ENCODE data around the gene MAP9.

MAP9 gene

GRCh38 chr4:155339999-155340398, 36.8 kb downstream of the MAP9 start:
- no peaks in the 10 kb centered on the region for H3K9me3 ChIP-seq (ENCODE audit: insufficient read depth, low read length, severe bottlenecking)
- no peaks in the 10 kb centered on the region for H3K36me3 ChIP-seq (ENCODE audit: insufficient read depth, low read length)
- H3K4me1 ChIP-seq (ENCODE audit: insufficient read depth, low read length): no peaks in the 10 kb centered on the region
- H3K4me3 ChIP-seq (ENCODE audit: low read depth in 1 of 2, low read length in 2 of 2): no peak overlapping the region
- no peaks in the 10 kb centered on the region for H3K79me2 ChIP-seq (ENCODE audit: insufficient read depth, low read length)
- no peaks in the 10 kb centered on the region for H3K27me3 ChIP-seq (ENCODE audit: insufficient read depth, low read length, poor library complexity)
- no peak overlapping the region for H3K27ac ChIP-seq (ENCODE audit: low read length)
- no peak overlapping the region for H3K9ac ChIP-seq (ENCODE audit: low read depth, low read length)
- no peak for TF ChIP-seq EZH2 (IDR thresholded peaks at IDR 0.05; ENCODE audit: borderline replicate concordance, low read depth, low read length, severe bottlenecking)
- TF ChIP-seq CTCF (IDR thresholded peaks at IDR 0.05; ENCODE audit: borderline replicate concordance, extremely low read depth, low read length, poor library complexity, severe bottlenecking): no peak
- ATAC-seq (ENCODE audit: insufficient read depth, low read depth): no peak
- H2AFZ ChIP-seq (ENCODE audit: low read depth, low read length): no peak overlapping the region
- no peak overlapping the region for H3K4me2 ChIP-seq (ENCODE audit: insufficient read depth, low read length)
- no peaks in the 10 kb centered on the region for H4K20me1 ChIP-seq (ENCODE audit: insufficient read depth, low read length)
- no peak for DNase-seq

GRCh38 chr4:155339588-155339987, 37.2 kb downstream of the MAP9 start:
- DNase-seq: no peak

GRCh38 chr4:155338196-155338595, 38.6 kb downstream of the MAP9 start:
- no peaks in the 10 kb centered on the region for H3K36me3 ChIP-seq (ENCODE audit: insufficient read depth, low read length)
- DNase-seq (no peak), ATAC-seq (ENCODE audit: insufficient read depth, low read depth) (no peak)
- no peaks in the 10 kb centered on the region for H3K27me3 ChIP-seq (ENCODE audit: insufficient read depth, low read length, poor library complexity)
- H3K4me1 ChIP-seq (ENCODE audit: insufficient read depth, low read length): no peaks in the 10 kb centered on the region
- no peak overlapping the region for H2AFZ ChIP-seq (ENCODE audit: low read depth, low read length)
- H3K4me2 ChIP-seq (ENCODE audit: insufficient read depth, low read length): no peak overlapping the region
- H3K4me3 ChIP-seq (ENCODE audit: low read depth in 1 of 2, low read length in 2 of 2): no peak overlapping the region
- no peak overlapping the region for H3K27ac ChIP-seq (ENCODE audit: low read length)
- H3K79me2 ChIP-seq (ENCODE audit: insufficient read depth, low read length): no peaks in the 10 kb centered on the region
- TF ChIP-seq CTCF (IDR thresholded peaks at IDR 0.05; ENCODE audit: borderline replicate concordance, extremely low read depth, low read length, poor library complexity, severe bottlenecking) (no peak), EZH2 (IDR thresholded peaks at IDR 0.05; ENCODE audit: borderline replicate concordance, low read depth, low read length, severe bottlenecking) (no peak)
- H3K9ac ChIP-seq (ENCODE audit: low read depth, low read length): no peak overlapping the region
- H4K20me1 ChIP-seq (ENCODE audit: insufficient read depth, low read length): no peaks in the 10 kb centered on the region
- no peaks in the 10 kb centered on the region for H3K9me3 ChIP-seq (ENCODE audit: insufficient read depth, low read length, severe bottlenecking)

More at GRCh38 chr4:155339588-155339987, 37.2 kb downstream of the MAP9 start:
- Histone ChIP-seq H2AFZ (ENCODE audit: low read depth, low read length) (no peak overlapping the region), H4K20me1 (ENCODE audit: insufficient read depth, low read length) (no peaks in the 10 kb centered on the region), H3K27ac (ENCODE audit: low read length) (no peak overlapping the region), H3K9me3 (ENCODE audit: insufficient read depth, low read length, severe bottlenecking) (no peaks in the 10 kb centered on the region), H3K4me3 (ENCODE audit: low read depth in 1 of 2, low read length in 2 of 2) (no peak overlapping the region), H3K9ac (ENCODE audit: low read depth, low read length) (no peak overlapping the region), H3K36me3 (ENCODE audit: insufficient read depth, low read length) (no peaks in the 10 kb centered on the region), H3K79me2 (ENCODE audit: insufficient read depth, low read length) (no peaks in the 10 kb centered on the region), H3K27me3 (ENCODE audit: insufficient read depth, low read length, poor library complexity) (no peaks in the 10 kb centered on the region), H3K4me1 (ENCODE audit: insufficient read depth, low read length) (no peaks in the 10 kb centered on the region), H3K4me2 (ENCODE audit: insufficient read depth, low read length) (no peak overlapping the region)
- TF ChIP-seq EZH2 (IDR thresholded peaks at IDR 0.05; ENCODE audit: borderline replicate concordance, low read depth, low read length, severe bottlenecking): no peak
- no peak for TF ChIP-seq CTCF (IDR thresholded peaks at IDR 0.05; ENCODE audit: borderline replicate concordance, extremely low read depth, low read length, poor library complexity, severe bottlenecking)
- ATAC-seq (ENCODE audit: insufficient read depth, low read depth): no peak

- no peak overlapping the region for H3K4me3 ChIP-seq (ENCODE audit: low read depth in 1 of 2, low read length in 2 of 2)
- H4K20me1 ChIP-seq (ENCODE audit: insufficient read depth, low read length): no peaks in the 10 kb centered on the region
- no peaks in the 10 kb centered on the region for H3K9me3 ChIP-seq (ENCODE audit: insufficient read depth, low read length, severe bottlenecking)
- no peak overlapping the region for H3K27ac ChIP-seq (ENCODE audit: low read length)
- H3K4me1 ChIP-seq (ENCODE audit: insufficient read depth, low read length): no peaks in the 10 kb centered on the region
- H3K4me2 ChIP-seq (ENCODE audit: insufficient read depth, low read length): no peak overlapping the region
- TF ChIP-seq CTCF (IDR thresholded peaks at IDR 0.05; ENCODE audit: borderline replicate concordance, extremely low read depth, low read length, poor library complexity, severe bottlenecking) (no peak), EZH2 (IDR thresholded peaks at IDR 0.05; ENCODE audit: borderline replicate concordance, low read depth, low read length, severe bottlenecking) (no peak)
- no peak for DNase-seq
- H3K27me3 ChIP-seq (ENCODE audit: insufficient read depth, low read length, poor library complexity): no peaks in the 10 kb centered on the region
- no peak overlapping the region for H3K9ac ChIP-seq (ENCODE audit: low read depth, low read length)
- H2AFZ ChIP-seq (ENCODE audit: low read depth, low read length): no peak overlapping the region
- no peaks in the 10 kb centered on the region for H3K36me3 ChIP-seq (ENCODE audit: insufficient read depth, low read length)
- H3K79me2 ChIP-seq (ENCODE audit: insufficient read depth, low read length): no peaks in the 10 kb centered on the region
- ATAC-seq (ENCODE audit: insufficient read depth, low read depth): no peak
Observed at GRCh38 chr4:155336242-155336641, 40.5 kb downstream of the MAP9 start.
